Upper lobe of left lung (tissue), 6 donors: ENCODE data around the gene TMED3. TPM values are rescaled to one million over a fixed set of nuclear protein-coding genes. Genes with fewer than 3 reads are reported as not detected.

Experiments used
- ATAC-seq, 2 donors: fragments of 200-7000 bp; cut with Tn5 transposase; one replicate each; pipeline ENCODE4 v1.9.1; 2022; ENCODE audit warnings: mild to moderate bottlenecking in 2 of 2, moderate library complexity in 2 of 2; ENCODE audit not compliant: low FRiP score in 2 of 2
- DNase-seq, 2 donors: peaks; one replicate each; pipeline ENCODE4 v3.0.0-alpha.2; 2019 to 2020
- H3K27ac ChIP-seq, 4 donors: fragments of 200-600 bp; sonication (generic); one replicate each; pipeline ENCODE4 v1.5.1; 2016 to 2019
- H3K27me3 ChIP-seq, 4 donors: fragments of 200-600 bp; sonication (generic); one replicate each; pipeline ENCODE4 v1.5.1; 2017 to 2019
- H3K36me3 ChIP-seq, 4 donors: fragments of 200-600 bp; sonication (generic); one replicate each; pipeline ENCODE4 v1.5.1; 2016 to 2019
- H3K4me1 ChIP-seq, 4 donors: fragments of 200-600 bp; sonication (generic); one replicate each; pipeline ENCODE4 v1.5.1; 2018 to 2019
- H3K4me3 ChIP-seq, 4 donors: fragments of 200-600 bp; sonication (generic); one replicate each; pipeline ENCODE4 v1.5.1; 2017 to 2019; ENCODE audit warnings: mild to moderate bottlenecking in 2 of 4, moderate library complexity in 1 of 4
- H3K9me3 ChIP-seq, 4 donors: fragments of 200-600 bp; sonication (generic); one replicate each; pipeline ENCODE4 v1.5.1; 2018 to 2019
- EP300 ChIP-seq, 4 donors: sonication (generic); formaldehyde crosslinking; IDR thresholded peaks; one replicate each; pipeline ENCODE4 v1.5.1; 2017; ENCODE audit warnings: antibody characterized with exemption in 4 of 4, control low read depth in 2 of 4
- POLR2A ChIP-seq, 4 donors: fragments of 450-650 bp; IDR thresholded peaks; one replicate each; pipeline ENCODE4 v1.5.1; 2016 to 2017; ENCODE audit warnings: antibody characterized with exemption in 4 of 4, mild to moderate bottlenecking in 2 of 4
- POLR2AphosphoS5 ChIP-seq, 2 donors: sonication (generic); formaldehyde crosslinking; IDR thresholded peaks; one replicate each; pipeline ENCODE4 v1.5.1; 2017; ENCODE audit warnings: antibody characterized with exemption in 2 of 2
- whole genome bisulfite sequencing, 2 donors: methylation state at CpG; one replicate each; pipeline ENCODE4 v1.1.5; 2017 to 2018; 5-methylcytosine and 5-hydroxymethylcytosine counted together
- total RNA-seq, 6 donors: library from RNA; depleted of rRNA in 4 of 6; stranded (reverse); fragments of >200 nt in 4 of 6; gene quantifications; one replicate each; pipeline versions ENCODE4 v1.1.0 to v1.2.1, GENCODE V29; 2016 to 2021
- TF ChIP-seq, protein P1 (sequence below), 6 experiments: fragments of 450-650 bp in 4 of 6; fragments of 200-600 bp in 2 of 6; sonication (generic) in 2 of 6; IDR thresholded peaks; one replicate each; pipeline ENCODE4 v1.5.1; 2016 to 2019; ENCODE audit warnings: antibody characterized with exemption in 6 of 6
- donor health status: DM: no; HTN: no; CAD: no; lungs with moderate emphysema.
- donor health status: DM: no; HTN: yes; CAD: no; lungs with severe emphysema.

The TMED3 gene
- total RNA-seq, 6 donors from 2014 or later, result 28.3 to 57.5 (median 49.9) TPM

DNA sequence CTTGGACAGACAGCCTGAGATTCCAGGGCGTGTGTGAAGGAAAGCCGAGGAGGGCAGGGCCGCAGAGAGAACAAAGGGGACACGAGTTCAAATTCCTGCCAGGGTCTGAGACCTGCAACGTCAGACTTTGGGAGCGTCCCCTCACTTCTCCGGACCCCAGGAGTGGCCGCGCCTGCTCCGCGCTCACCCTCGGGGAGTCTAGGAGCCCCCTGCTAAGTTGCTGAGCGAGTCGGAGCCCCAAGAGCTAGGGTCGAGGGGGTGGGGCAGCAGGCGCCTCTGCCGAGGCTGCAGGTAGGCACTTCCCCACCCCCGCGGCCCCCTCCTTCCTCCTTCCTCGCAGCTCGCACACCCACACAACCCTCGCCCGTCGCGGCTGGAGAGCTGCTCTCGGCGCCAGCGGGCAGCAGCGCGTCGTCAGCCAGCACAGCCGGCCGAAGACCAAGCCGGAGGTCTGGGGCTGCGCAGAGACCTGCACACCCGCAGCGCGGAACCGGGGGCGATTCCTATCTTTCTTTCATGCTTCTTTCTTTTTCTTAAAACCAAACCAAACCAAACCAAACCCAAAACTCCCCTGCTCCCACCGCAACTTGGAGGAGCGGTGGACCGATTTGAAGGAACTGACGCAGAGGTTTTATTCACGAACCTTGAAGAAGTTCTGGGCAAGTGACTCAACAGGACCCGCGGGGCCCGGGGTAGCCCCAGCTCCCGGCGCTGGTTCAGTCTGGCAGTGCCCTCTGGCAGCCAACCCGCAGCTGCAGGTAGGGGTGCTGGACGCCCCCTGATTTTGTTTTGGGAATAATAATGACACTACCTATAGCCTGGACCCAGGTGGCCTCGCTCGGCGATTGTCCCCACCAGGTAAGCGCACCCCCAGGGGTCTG lies 28.3 kb upstream of the TMED3 start, which contains the start of gene ANKRD34C:
Gene ANKRD34C (plus strand): TSS at position 352 of the 881 bp plus-strand sequence. CDS start 10,563 bp downstream, outside the sequence.
- H3K4me3 ChIP-seq, result no peak within 1 kb of the TSS
- peaks cover 0 to 23% (median 11%) of the 10 kb centered on the region in 4 donors for H3K27me3 ChIP-seq
- no peaks in the 10 kb centered on the region for H3K4me1 ChIP-seq
- TF ChIP-seq POLR2A (IDR thresholded peaks at IDR 0.05) (no peak), POLR2AphosphoS5 (IDR thresholded peaks at IDR 0.05) (no peak), EP300 (IDR thresholded peaks at IDR 0.05) (no peak)
- TF ChIP-seq, protein P1, sequence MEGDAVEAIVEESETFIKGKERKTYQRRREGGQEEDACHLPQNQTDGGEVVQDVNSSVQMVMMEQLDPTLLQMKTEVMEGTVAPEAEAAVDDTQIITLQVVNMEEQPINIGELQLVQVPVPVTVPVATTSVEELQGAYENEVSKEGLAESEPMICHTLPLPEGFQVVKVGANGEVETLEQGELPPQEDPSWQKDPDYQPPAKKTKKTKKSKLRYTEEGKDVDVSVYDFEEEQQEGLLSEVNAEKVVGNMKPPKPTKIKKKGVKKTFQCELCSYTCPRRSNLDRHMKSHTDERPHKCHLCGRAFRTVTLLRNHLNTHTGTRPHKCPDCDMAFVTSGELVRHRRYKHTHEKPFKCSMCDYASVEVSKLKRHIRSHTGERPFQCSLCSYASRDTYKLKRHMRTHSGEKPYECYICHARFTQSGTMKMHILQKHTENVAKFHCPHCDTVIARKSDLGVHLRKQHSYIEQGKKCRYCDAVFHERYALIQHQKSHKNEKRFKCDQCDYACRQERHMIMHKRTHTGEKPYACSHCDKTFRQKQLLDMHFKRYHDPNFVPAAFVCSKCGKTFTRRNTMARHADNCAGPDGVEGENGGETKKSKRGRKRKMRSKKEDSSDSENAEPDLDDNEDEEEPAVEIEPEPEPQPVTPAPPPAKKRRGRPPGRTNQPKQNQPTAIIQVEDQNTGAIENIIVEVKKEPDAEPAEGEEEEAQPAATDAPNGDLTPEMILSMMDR (IDR thresholded peaks at IDR 0.05), result no peak
- no peaks in the 10 kb centered on the region for H3K9me3 ChIP-seq
- H3K36me3 ChIP-seq, result no peaks in the 10 kb centered on the region
- 11 to 13% methylated on average over 34 to 51 of the region's 56 CpGs for WGBS, 2 donors
- DNase-seq, result peak in 1 of 2 donors; percentile 60
- H3K27ac ChIP-seq, result no peak within 1 kb of the TSS
- no peak for ATAC-seq

DNA sequence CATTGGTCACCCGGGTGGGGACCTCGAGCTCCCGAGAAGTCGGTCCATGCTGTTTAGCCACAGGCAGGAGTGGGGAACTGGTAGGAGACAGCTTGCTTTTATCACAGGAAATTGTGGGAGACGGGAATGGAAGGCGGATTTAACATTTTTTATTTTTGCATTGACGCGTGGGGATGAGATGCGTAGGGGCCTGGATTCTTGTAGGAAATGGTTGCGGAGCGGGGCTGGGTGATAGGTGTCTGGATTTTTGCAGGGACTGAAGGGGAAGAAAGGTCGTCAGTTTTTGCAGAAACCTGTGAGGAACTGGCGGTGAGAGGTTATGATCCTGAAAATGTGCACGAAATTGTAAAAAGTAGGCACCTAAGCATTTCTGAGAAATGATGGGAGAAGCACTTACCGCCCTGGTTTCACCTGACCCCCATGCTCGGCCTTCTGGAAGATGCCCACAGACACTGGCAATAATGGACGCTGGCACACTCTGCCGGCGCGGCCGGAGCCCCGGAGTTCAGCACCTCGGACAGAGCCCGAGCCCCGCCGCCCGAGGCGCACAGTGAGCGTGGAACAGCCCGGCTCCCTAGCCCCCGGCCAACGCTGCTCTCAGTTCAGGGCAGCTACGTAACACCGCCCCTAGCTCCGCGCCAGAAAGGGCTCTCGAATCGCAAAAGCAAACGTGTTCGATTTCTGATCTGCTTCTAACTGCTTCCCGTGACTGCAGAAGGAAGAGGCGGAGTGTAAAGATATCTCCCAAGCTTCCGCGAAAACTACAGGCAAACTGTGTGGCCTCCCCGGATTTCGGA lies 27.5 kb upstream of the TMED3 start:
- H3K9me3 ChIP-seq, result no peaks in the 10 kb centered on the region
- 18 to 21% methylated on average over 31 to 36 of the region's 46 CpGs for WGBS, 2 donors
- TF ChIP-seq POLR2AphosphoS5 (IDR thresholded peaks at IDR 0.05) (no peak), POLR2A (IDR thresholded peaks at IDR 0.05) (no peak), EP300 (IDR thresholded peaks at IDR 0.05) (no peak)
- TF ChIP-seq, protein P1 (IDR thresholded peaks at IDR 0.05), result no peak
- peak; percentile 70 to 71 for ATAC-seq
- DNase-seq, result peak in 1 of 2 donors; percentile 88
- peaks cover 0 to 23% (median 11%) of the 10 kb centered on the region in 4 donors for H3K27me3 ChIP-seq
- H3K36me3 ChIP-seq, result no peaks in the 10 kb centered on the region
- H3K4me1 ChIP-seq, result no peaks in the 10 kb centered on the region
- no peak overlapping the region for H3K4me3 ChIP-seq
- no peak overlapping the region for H3K27ac ChIP-seq

DNA sequence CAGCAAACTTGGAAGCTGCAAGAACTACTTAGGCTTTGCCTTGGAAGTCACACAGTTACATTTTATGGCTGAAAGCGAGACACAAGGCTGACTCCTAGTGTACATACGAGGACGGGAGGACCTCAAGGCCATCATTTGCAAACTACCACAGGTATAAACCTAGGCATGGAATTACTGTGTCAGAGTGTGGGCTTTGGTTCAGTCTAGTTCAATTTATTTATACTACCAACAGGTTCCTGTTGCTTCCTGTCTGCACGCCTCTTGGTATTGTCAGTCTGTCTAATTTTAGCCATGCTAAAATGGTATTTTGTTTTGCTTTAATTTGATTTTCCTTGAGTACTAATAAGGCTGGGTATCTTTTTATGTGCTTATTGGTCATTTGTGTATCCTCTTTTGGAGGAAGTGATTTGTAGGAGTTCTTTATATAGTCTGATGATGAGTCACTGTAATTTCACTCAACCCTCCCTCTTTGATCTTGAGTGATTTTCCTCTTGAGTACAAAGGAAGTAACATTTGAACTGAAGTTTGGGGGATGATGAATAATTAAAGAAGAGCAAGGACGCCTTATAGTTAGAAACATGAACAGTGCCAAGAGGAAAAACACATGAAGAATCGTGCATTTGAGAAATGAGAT lies 20.2 kb upstream of the TMED3 start:
- Histone ChIP-seq H3K27me3 (no peaks in the 10 kb centered on the region), H3K9me3 (no peaks in the 10 kb centered on the region), H3K4me1 (no peaks in the 10 kb centered on the region), H3K4me3 (no peak overlapping the region), H3K27ac (no peak overlapping the region), H3K36me3 (no peaks in the 10 kb centered on the region)
- no peak for DNase-seq
- no peak for ATAC-seq
- 62 to 67% methylated on average over 6 of the region's 6 CpGs for WGBS, 2 donors
- TF ChIP-seq, protein P1 (IDR thresholded peaks at IDR 0.05), result no peak
- TF ChIP-seq EP300 (IDR thresholded peaks at IDR 0.05), result no peak
- TF ChIP-seq POLR2A (IDR thresholded peaks at IDR 0.05), result no peak
- TF ChIP-seq POLR2AphosphoS5 (IDR thresholded peaks at IDR 0.05), result no peak

DNA sequence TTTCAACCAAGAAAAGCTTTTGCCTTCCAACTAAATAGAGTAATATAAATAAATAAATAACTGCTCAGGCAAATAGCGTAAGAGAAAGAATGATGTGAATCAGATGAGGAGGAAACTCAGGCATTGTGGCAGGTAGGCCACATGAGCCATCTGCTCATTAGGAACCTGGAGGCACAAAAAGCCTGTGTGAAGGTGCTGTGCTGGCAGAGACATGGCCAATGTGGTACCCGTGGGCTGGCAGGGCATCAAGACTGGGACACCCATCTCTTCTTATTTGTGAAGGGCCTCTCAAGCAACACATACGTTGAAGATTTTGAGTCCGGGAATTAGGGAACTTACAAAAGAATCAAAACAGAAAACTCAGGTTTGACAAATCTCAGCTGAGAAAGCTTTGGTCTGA lies 18.9 kb upstream of the TMED3 start:
- ATAC-seq (no peak), DNase-seq (no peak)
- no peaks in the 10 kb centered on the region for H3K4me1 ChIP-seq
- TF ChIP-seq EP300 (IDR thresholded peaks at IDR 0.05), result no peak
- no peak for TF ChIP-seq POLR2A (IDR thresholded peaks at IDR 0.05)
- TF ChIP-seq POLR2AphosphoS5 (IDR thresholded peaks at IDR 0.05), result no peak
- TF ChIP-seq, protein P1 (IDR thresholded peaks at IDR 0.05), result no peak
- no peaks in the 10 kb centered on the region for H3K36me3 ChIP-seq
- 82 to 90% methylated on average over 4 of the region's 4 CpGs for WGBS, 2 donors
- no peak overlapping the region for H3K4me3 ChIP-seq
- H3K9me3 ChIP-seq, result no peaks in the 10 kb centered on the region
- no peak overlapping the region for H3K27ac ChIP-seq
- no peaks in the 10 kb centered on the region for H3K27me3 ChIP-seq
